ENCODE results near the gene WDR18.

Gene WDR18

DNA sequence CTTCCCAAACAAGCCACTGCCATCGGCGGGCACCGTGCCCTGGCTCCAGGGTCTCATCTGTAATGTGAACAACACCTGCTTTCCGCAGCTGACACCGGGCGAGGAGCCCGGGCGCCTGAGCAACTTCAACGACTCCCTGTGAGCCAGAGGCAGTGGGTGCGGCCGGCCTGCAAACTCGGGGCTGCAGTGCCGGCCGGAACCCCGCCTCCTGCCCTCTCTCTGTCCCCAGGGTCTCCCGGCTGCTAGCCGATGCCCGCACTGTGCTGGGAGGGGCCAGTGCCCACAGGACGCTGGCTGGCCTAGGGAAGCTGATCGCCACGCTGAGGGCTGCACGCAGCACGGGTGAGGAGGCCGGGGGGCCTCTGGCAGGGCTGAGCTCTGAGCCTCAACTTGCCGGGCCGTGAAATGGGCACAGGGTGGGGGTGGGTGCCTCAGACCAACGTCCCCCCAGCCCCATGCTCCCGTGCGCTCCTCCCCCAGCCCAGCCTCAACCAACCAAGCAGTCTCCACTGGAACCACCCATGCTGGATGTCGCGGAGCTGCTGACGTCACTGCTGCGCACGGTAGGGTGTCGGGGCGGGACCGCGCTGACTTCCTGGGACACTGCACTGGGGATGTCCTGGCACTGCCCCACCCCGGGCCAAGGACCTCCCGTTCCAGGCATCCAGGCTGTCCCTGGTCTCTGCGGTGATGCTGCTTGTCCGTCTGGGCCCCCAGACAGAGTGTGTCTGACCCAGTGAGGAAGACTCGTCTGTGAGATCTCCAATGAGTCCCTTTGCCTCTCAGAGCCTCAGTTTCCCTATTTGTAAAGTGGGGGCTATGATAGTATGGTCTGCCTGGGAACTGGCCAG, 57.9 kb downstream of the WDR18 start:
- no peak for TF ChIP-seq CTCF (IDR thresholded peaks at IDR 0.05; ENCODE audit: low read depth, low read length)
- Histone ChIP-seq H3K27me3 (ENCODE audit: insufficient read depth, low read depth, severe bottlenecking) (no peaks in the 10 kb centered on the region), H3K4me3 (ENCODE audit: low read depth, low read length) (no peak overlapping the region), H3K9me3 (ENCODE audit: severe bottlenecking) (peaks cover 3% of the 10 kb centered on the region), H3K36me3 (peaks cover 49% of the 10 kb centered on the region), H3K27ac (no peak overlapping the region)
- no peak for DNase-seq

DNA sequence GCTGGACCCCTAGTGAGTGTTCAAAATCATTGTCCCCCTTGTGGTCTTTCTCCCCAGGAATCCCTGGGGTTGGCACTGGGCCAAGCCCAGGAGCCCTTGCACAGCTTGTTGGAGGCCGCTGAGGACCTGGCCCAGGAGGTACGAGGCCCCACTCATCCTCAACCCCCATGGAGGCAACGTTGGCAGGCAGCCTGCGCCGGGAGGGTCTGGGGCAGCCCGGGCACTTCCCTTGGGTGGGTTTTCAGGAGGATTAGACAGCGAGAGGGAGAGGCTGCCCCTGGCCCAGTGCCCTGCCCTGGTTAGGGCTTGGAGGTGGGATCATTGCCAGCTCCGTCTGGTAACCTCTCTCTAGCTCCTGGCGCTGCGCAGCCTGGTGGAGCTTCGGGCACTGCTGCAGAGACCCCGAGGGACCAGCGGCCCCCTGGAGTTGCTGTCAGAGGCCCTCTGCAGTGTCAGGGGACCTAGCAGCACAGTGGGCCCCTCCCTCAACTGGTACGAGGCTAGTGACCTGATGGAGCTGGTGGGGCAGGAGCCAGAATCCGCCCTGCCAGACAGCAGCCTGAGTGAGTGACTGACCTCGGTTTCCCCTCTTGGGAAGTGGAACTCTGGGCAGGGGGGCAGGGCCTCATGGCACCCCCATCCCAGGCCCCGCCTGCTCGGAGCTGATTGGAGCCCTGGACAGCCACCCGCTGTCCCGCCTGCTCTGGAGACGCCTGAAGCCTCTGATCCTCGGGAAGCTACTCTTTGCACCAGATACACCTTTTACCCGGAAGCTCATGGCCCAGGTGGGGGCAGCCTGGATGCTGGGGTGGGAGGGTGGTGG, 58.8 kb downstream of the WDR18 start:
- DNase-seq, result no peak
- H3K4me3 ChIP-seq (ENCODE audit: low read depth, low read length), result no peak overlapping the region
- H3K27me3 ChIP-seq (ENCODE audit: insufficient read depth, low read depth, severe bottlenecking), result no peaks in the 10 kb centered on the region
- peaks cover 53% of the 10 kb centered on the region for H3K36me3 ChIP-seq
- no peak for TF ChIP-seq CTCF (IDR thresholded peaks at IDR 0.05; ENCODE audit: low read depth, low read length)
- H3K9me3 ChIP-seq (ENCODE audit: severe bottlenecking), result peaks cover 3% of the 10 kb centered on the region
- H3K27ac ChIP-seq, result no peak overlapping the region

Measured in WERI-Rb-1 (cell line).